GM18951 (cell line): ENCODE results near the gene FALEC.

Source experiments
- POLR2A ChIP-seq: IDR thresholded peaks from 4 replicates; pipeline ENCODE4 v1.6.1; 2011; ENCODE audit warnings: mild to moderate bottlenecking; ENCODE audit not compliant: insufficient read length, insufficient read depth; ENCODE audit errors: extremely low read depth
- in situ Hi-C: fragments of 300-500 bp; cut with MboI; formaldehyde crosslinking; loops from one replicate; pipeline ENCODE4 v1.12.0; 2022; ENCODE audit warnings: low sequenced_read_pairs, mixed read lengths, inconsistent platforms; ENCODE audit not compliant: unreplicated experiment

Gene FALEC

GRCh38 chr1:150486966-150487762 lies 28.4 kb upstream of the FALEC start, which contains the start of gene TARS2:
Gene TARS2 (plus strand): TSS chr1:150487419. CDS start chr1:150487451, 32 bp downstream.
- in situ Hi-C loops: no loop called here
- TF ChIP-seq POLR2A: peak; percentile 91

GRCh38 chr1:150487763-150488115 lies 27.8 kb upstream of the FALEC start:
- TF ChIP-seq POLR2A: no peak
- in situ Hi-C loops: no loop called here

- in situ Hi-C loops: no loop called here
- TF ChIP-seq POLR2A: no peak
Observed at GRCh38 chr1:150493175-150493574, 22.4 kb upstream of the FALEC start.

GRCh38 chr1:150498342-150498741 lies 17.2 kb upstream of the FALEC start:
- no peak for TF ChIP-seq POLR2A
- in situ Hi-C loops: no loop called here

GRCh38 chr1:150505431-150505830 lies 10.1 kb upstream of the FALEC start:
- in situ Hi-C loops: no loop called here
- TF ChIP-seq POLR2A: no peak

- in situ Hi-C loops: no loop called here
- TF ChIP-seq POLR2A: no peak
Observed at GRCh38 chr1:150507912-150508864, 7.4 kb upstream of the FALEC start, which contains the start of gene ECM1. Gene ECM1 (plus strand): TSS chr1:150508109. CDS start chr1:150508210, 101 bp downstream.

GRCh38 chr1:150508982-150509381 lies 6.6 kb upstream of the FALEC start:
- TF ChIP-seq POLR2A: no peak
- in situ Hi-C loops: no loop called here

GRCh38 chr1:150511551-150511950 lies 4.0 kb upstream of the FALEC start:
- no peak for TF ChIP-seq POLR2A
- in situ Hi-C loops: no loop called here

GRCh38 chr1:150511985-150512660 lies 3.4 kb upstream of the FALEC start:
- no peak for TF ChIP-seq POLR2A
- in situ Hi-C loops: no loop called here

GRCh38 chr1:150512846-150513245 lies 2.7 kb upstream of the FALEC start:
- no peak for TF ChIP-seq POLR2A
- in situ Hi-C loops: no loop called here

- TF ChIP-seq POLR2A: no peak
- in situ Hi-C loops: no loop called here
Observed at GRCh38 chr1:150513351-150513791, 2.2 kb upstream of the FALEC start.

GRCh38 chr1:150514260-150514659 lies 1.3 kb upstream of the FALEC start:
- TF ChIP-seq POLR2A: no peak
- in situ Hi-C loops: no loop called here

- in situ Hi-C loops: no loop called here
- no peak for TF ChIP-seq POLR2A
Observed at GRCh38 chr1:150514913-150515327, 632 bp upstream of the FALEC start.
